Activated CD8-positive, alpha-beta memory T cell treated with anti-CD3 and anti-CD28 coated beads for 1 hour (primary cell): ENCODE data around the gene RNASE7.

Source experiments
- DNase-seq, 2 donors: peaks; one replicate each; pipeline ENCODE4 v3.0.0-alpha.2; 2020; ENCODE audit warnings: low read depth in 1 of 2; ENCODE audit errors: extremely low read depth in 1 of 2

Gene RNASE7

GRCh38 chr14:21066882-21067502, 24.8 kb downstream of the RNASE7 start:
- no peak for DNase-seq

GRCh38 chr14:21068521-21069387, 26.6 kb downstream of the RNASE7 start:
- DNase-seq = no peak

GRCh38 chr14:21069388-21070082, 27.4 kb downstream of the RNASE7 start:
- no peak for DNase-seq

GRCh38 chr14:21070083-21070609, 28.0 kb downstream of the RNASE7 start, which contains the start of gene ARHGEF40:
Gene ARHGEF40, plus strand, starts transcription at chr14:21070304. Its CDS starts 93 bp downstream, at chr14:21070397.
- no peak for DNase-seq

GRCh38 chr14:21070610-21071224, 28.6 kb downstream of the RNASE7 start:
- DNase-seq = no peak

GRCh38 chr14:21071225-21072030, 29.3 kb downstream of the RNASE7 start:
- no peak for DNase-seq

- no peak for DNase-seq
Observed at GRCh38 chr14:21072031-21072473, 29.9 kb downstream of the RNASE7 start.

GRCh38 chr14:21072781-21073339, 30.7 kb downstream of the RNASE7 start:
- DNase-seq = no peak

- DNase-seq = no peak
Observed at GRCh38 chr14:21073921-21074320, 31.8 kb downstream of the RNASE7 start.

GRCh38 chr14:21074398-21075272, 32.5 kb downstream of the RNASE7 start:
- DNase-seq = no peak

GRCh38 chr14:21075719-21076437, 33.7 kb downstream of the RNASE7 start:
- DNase-seq = no peak

GRCh38 chr14:21077672-21078071, 35.5 kb downstream of the RNASE7 start:
- DNase-seq = no peak

GRCh38 chr14:21078287-21078686, 36.1 kb downstream of the RNASE7 start:
- DNase-seq = no peak

- DNase-seq = no peak
Observed at GRCh38 chr14:21078726-21079125, 36.6 kb downstream of the RNASE7 start.

- DNase-seq = no peak
Observed at GRCh38 chr14:21081521-21082142, 39.5 kb downstream of the RNASE7 start.

GRCh38 chr14:21083565-21084325, 41.6 kb downstream of the RNASE7 start:
- no peak for DNase-seq

GRCh38 chr14:21084396-21084795, 42.2 kb downstream of the RNASE7 start:
- DNase-seq = no peak
